CD14-positive monocyte (primary cell): ENCODE data around the gene NKAP. TPM values are rescaled to one million over a fixed set of nuclear protein-coding genes. Genes with fewer than 3 reads are reported as not detected.

Experiments used
- DNase-seq, 3 donors: peaks; one replicate each; pipeline ENCODE4 v3.0.0-alpha.2; 2011 to 2022
- H2AFZ ChIP-seq: 2 replicates; pipeline ENCODE4 v1.6.0; 2012; ENCODE audit warnings: mild to moderate bottlenecking, low read depth, low read length, inconsistent platforms; ENCODE audit not compliant: insufficient read depth, poor library complexity, severe bottlenecking
- H3K27ac ChIP-seq, 2 donors: 1 replicate in 1 of 2; 2 replicates in 1 of 2; pipeline ENCODE4 v1.5.1; 2012 to 2013; ENCODE audit warnings: low read length in 2 of 2, control low read depth in 1 of 2, inconsistent platforms in 1 of 2, low read depth in 1 of 2, mild to moderate bottlenecking in 1 of 2
- H3K27me3 ChIP-seq, 2 donors: one replicate each; pipeline versions ENCODE4 v1.6.0 to v1.6.1; 2011 to 2013; ENCODE audit warnings: low read length in 2 of 2; ENCODE audit not compliant: control insufficient read depth in 2 of 2, insufficient read depth in 2 of 2
- H3K36me3 ChIP-seq, 2 donors: replicated peaks in 1 of 2; 1 replicate in 1 of 2; 2 replicates in 1 of 2; pipeline versions ENCODE4 v1.5.1 to v1.6.1; 2012 to 2013; ENCODE audit warnings: low read length in 2 of 2, control low read depth in 1 of 2, inconsistent platforms in 1 of 2, mild to moderate bottlenecking in 1 of 2; ENCODE audit not compliant: insufficient read depth in 2 of 2, control insufficient read depth in 1 of 2
- H3K4me1 ChIP-seq, 2 donors: 1 replicate in 1 of 2; 2 replicates in 1 of 2; pipeline versions ENCODE4 v1.5.1 to v1.6.1; 2012 to 2013; ENCODE audit warnings: low read length in 2 of 2, control low read depth in 1 of 2, inconsistent platforms in 1 of 2, mild to moderate bottlenecking in 1 of 2, moderate library complexity in 1 of 2; ENCODE audit not compliant: insufficient read depth in 2 of 2, control insufficient read depth in 1 of 2
- H3K4me2 ChIP-seq: replicated peaks from 2 replicates; pipeline ENCODE3; 2012; ENCODE audit warnings: low read length, moderate library complexity, mild to moderate bottlenecking; ENCODE audit not compliant: poor library complexity, severe bottlenecking; ENCODE audit errors: extremely low read depth
- H3K4me3 ChIP-seq, 3 experiments: fragments of 200-600 bp in 1 of 3; sonication (generic) in 1 of 3; replicated peaks in 1 of 3; 1 replicate in 2 of 3; 2 replicates in 1 of 3; pipeline ENCODE4 v1.5.1; 2011 to 2013; ENCODE audit warnings: low read length in 3 of 3, mild to moderate bottlenecking in 3 of 3, control low read depth in 2 of 3, low read depth in 2 of 3, inconsistent platforms in 1 of 3, moderate library complexity in 1 of 3
- H3K79me2 ChIP-seq: 2 replicates; pipeline ENCODE4 v1.6.0; 2012; ENCODE audit warnings: mild to moderate bottlenecking, control low read depth, inconsistent platforms, low read length, moderate library complexity; ENCODE audit not compliant: insufficient read depth
- H3K9ac ChIP-seq: 2 replicates; pipeline ENCODE4 v1.6.0; 2017; ENCODE audit warnings: low read length, mild to moderate bottlenecking; ENCODE audit not compliant: insufficient read depth, poor library complexity, severe bottlenecking
- H3K9me3 ChIP-seq, 2 donors: replicated peaks in 1 of 2; 1 replicate in 1 of 2; 2 replicates in 1 of 2; pipeline versions ENCODE4 v1.5.1 to v1.6.1; 2012 to 2013; ENCODE audit warnings: low read length in 2 of 2, control low read depth in 1 of 2; ENCODE audit not compliant: control insufficient read depth in 1 of 2, insufficient read depth in 1 of 2
- H4K20me1 ChIP-seq: 2 replicates; pipeline ENCODE4 v1.6.0; 2012; ENCODE audit warnings: mild to moderate bottlenecking, low read length, control low read depth, moderate library complexity; ENCODE audit not compliant: insufficient read depth
- H3K27ac Mint-ChIP-seq, 7 donors: one replicate each; pipeline ENCODE4 v1.8.0; 2020; ENCODE audit warnings: mild to moderate bottlenecking in 7 of 7, mixed read lengths in 7 of 7, moderate library complexity in 6 of 7, inconsistent platforms in 2 of 7
- H3K27me3 Mint-ChIP-seq, 3 donors: one replicate each; pipeline ENCODE4 v1.8.0; 2021 to 2022; ENCODE audit warnings: low read depth in 3 of 3, mild to moderate bottlenecking in 3 of 3, mixed read lengths in 3 of 3, moderate library complexity in 3 of 3, inconsistent platforms in 1 of 3
- H3K36me3 Mint-ChIP-seq, 2 donors: one replicate each; pipeline ENCODE4 v1.8.0; 2020; ENCODE audit warnings: mixed read lengths in 2 of 2, inconsistent platforms in 1 of 2, mild to moderate bottlenecking in 1 of 2
- H3K4me1 Mint-ChIP-seq: one replicate; pipeline ENCODE4 v1.8.0; 2020; ENCODE audit warnings: mild to moderate bottlenecking, mixed read lengths
- H3K4me3 Mint-ChIP-seq, 2 donors: one replicate each; pipeline ENCODE4 v1.8.0; 2020; ENCODE audit warnings: mild to moderate bottlenecking in 2 of 2, mixed read lengths in 2 of 2, moderate library complexity in 1 of 2
- H3K9me3 Mint-ChIP-seq, 7 donors: one replicate each; pipeline ENCODE4 v1.8.0; 2020 to 2022; ENCODE audit warnings: mixed read lengths in 7 of 7, mild to moderate bottlenecking in 6 of 7, moderate library complexity in 6 of 7, inconsistent platforms in 2 of 7
- CTCF ChIP-seq: fragments of 200-600 bp; IDR thresholded peaks from one replicate; pipeline ENCODE4 v1.8.0; 2022; ENCODE audit warnings: antibody characterized with exemption, mild to moderate bottlenecking
- WGBS: methylation state at CpG from one replicate; pipeline ENCODE4 v1.1.5; 2013; ENCODE audit warnings: missing lambda C conversion rate; ENCODE audit not compliant: insufficient coverage; 5-methylcytosine and 5-hydroxymethylcytosine counted together
- intact Hi-C, 2 donors: fragments of 100-400 bp; cut with micrococcal nuclease; formaldehyde crosslinking; loops; one replicate each; pipeline versions ENCODE4 v1.15.0 to v1.15.1; 2023
- polyA plus RNA-seq, 3 donors: library from polyadenylated mRNA; depleted of rRNA in 1 of 3; unstranded in 2 of 3; stranded (reverse) in 1 of 3; fragments of 300-500 nt in 2 of 3; fragments of >200 nt in 1 of 3; fragmentation: Illumina TruSeq in 2 of 3; gene quantifications; 1 replicate in 2 of 3; 2 replicates in 1 of 3; pipeline ENCODE4 v1.2.3, GENCODE V29; 2012 to 2021

The NKAP gene
- polyA plus RNA-seq, 3 donors, result 2.0 to 2.9 (median 2.1) TPM

- H3K36me3 ChIP-seq, result no peaks in the 10 kb centered on the region
- no peaks in the 10 kb centered on the region for H3K9me3 ChIP-seq
- no peaks in the 10 kb centered on the region for H3K79me2 ChIP-seq
- no peaks in the 10 kb centered on the region for H4K20me1 ChIP-seq
- no peak overlapping the region for H3K4me2 ChIP-seq
- no peak for DNase-seq
- no peaks in the 10 kb centered on the region for H3K4me1 ChIP-seq
- intact Hi-C loops, result no loop called here
- no peak overlapping the region for H3K4me3 ChIP-seq
- H3K27me3 ChIP-seq, result peaks cover 14 to 20% of the 10 kb centered on the region in 2 donors
- H3K27ac ChIP-seq, result no peak overlapping the region
- H3K9ac ChIP-seq, result no peak overlapping the region
- peaks cover 0 to 2% (median 0%) of the 10 kb centered on the region in 7 donors for H3K9me3 Mint-ChIP-seq
- no peak overlapping the region for H3K27ac Mint-ChIP-seq
- WGBS, result 100% methylated on average over 1 of the region's 5 CpGs
- H3K4me1 Mint-ChIP-seq, result peaks cover under 1% of the 10 kb centered on the region
- H3K4me3 Mint-ChIP-seq, result no peak overlapping the region
- H3K36me3 Mint-ChIP-seq, result no peaks in the 10 kb centered on the region
- H3K27me3 Mint-ChIP-seq, result peaks cover 17 to 31% (median 25%) of the 10 kb centered on the region in 3 donors
- no peak for TF ChIP-seq CTCF
- H2AFZ ChIP-seq, result no peak overlapping the region
Measured at GRCh38 chrX:119984652-119985051, 41.1 kb upstream of the NKAP start.

GRCh38 chrX:119983494-119983893 lies 39.9 kb upstream of the NKAP start:
- Histone ChIP-seq H3K9ac (no peak overlapping the region), H3K4me1 (no peaks in the 10 kb centered on the region), H3K36me3 (no peaks in the 10 kb centered on the region), H3K27me3 (peaks cover 10 to 12% of the 10 kb centered on the region in 2 donors), H4K20me1 (no peaks in the 10 kb centered on the region), H3K79me2 (no peaks in the 10 kb centered on the region), H3K9me3 (no peaks in the 10 kb centered on the region), H3K4me2 (no peak overlapping the region), H2AFZ (no peak overlapping the region), H3K4me3 (no peak overlapping the region), H3K27ac (no peak overlapping the region)
- peaks cover 9 to 25% (median 14%) of the 10 kb centered on the region in 3 donors for H3K27me3 Mint-ChIP-seq
- TF ChIP-seq CTCF, result no peak
- no peaks in the 10 kb centered on the region for H3K9me3 Mint-ChIP-seq
- no CpG with 5 or more reads among the region's 2 CpGs for WGBS
- H3K4me1 Mint-ChIP-seq, result no peaks in the 10 kb centered on the region
- intact Hi-C loops, result no loop called here
- no peaks in the 10 kb centered on the region for H3K36me3 Mint-ChIP-seq
- no peak for DNase-seq
- no peak overlapping the region for H3K27ac Mint-ChIP-seq
- no peak overlapping the region for H3K4me3 Mint-ChIP-seq
